Daoy (cell line): Measurements from ENCODE around the gene SIGLEC8. TPM values are rescaled to one million over a fixed set of nuclear protein-coding genes. Genes with fewer than 3 reads are reported as not detected.
A peak's percentile ranks its signal among the peaks of the same experiment; 100 is the strongest.
"Not testable (repeated sequence)": the region's sequence is repeated elsewhere in the genome, so short reads cannot be mapped to it uniquely, and the experiment has no call there.

Source experiments
- DNase-seq: peaks from one replicate; pipeline ENCODE4 v3.0.0-alpha.2; 2015; ENCODE audit warnings: low read depth
- total RNA-seq: library from RNA; depleted of rRNA; stranded (reverse); fragments of >200 nt; shearing (Covaris generic); gene quantifications from 2 replicates; pipeline ENCODE4 v1.2.3, GENCODE V29; 2014

The SIGLEC8 gene
- total RNA-seq, 1 experiment from 2014 or later: not detected

GRCh38 chr19:51447510-51447909 is 10.7 kb downstream of the SIGLEC8 start:
- DNase-seq: not testable (repeated sequence)

DNA sequence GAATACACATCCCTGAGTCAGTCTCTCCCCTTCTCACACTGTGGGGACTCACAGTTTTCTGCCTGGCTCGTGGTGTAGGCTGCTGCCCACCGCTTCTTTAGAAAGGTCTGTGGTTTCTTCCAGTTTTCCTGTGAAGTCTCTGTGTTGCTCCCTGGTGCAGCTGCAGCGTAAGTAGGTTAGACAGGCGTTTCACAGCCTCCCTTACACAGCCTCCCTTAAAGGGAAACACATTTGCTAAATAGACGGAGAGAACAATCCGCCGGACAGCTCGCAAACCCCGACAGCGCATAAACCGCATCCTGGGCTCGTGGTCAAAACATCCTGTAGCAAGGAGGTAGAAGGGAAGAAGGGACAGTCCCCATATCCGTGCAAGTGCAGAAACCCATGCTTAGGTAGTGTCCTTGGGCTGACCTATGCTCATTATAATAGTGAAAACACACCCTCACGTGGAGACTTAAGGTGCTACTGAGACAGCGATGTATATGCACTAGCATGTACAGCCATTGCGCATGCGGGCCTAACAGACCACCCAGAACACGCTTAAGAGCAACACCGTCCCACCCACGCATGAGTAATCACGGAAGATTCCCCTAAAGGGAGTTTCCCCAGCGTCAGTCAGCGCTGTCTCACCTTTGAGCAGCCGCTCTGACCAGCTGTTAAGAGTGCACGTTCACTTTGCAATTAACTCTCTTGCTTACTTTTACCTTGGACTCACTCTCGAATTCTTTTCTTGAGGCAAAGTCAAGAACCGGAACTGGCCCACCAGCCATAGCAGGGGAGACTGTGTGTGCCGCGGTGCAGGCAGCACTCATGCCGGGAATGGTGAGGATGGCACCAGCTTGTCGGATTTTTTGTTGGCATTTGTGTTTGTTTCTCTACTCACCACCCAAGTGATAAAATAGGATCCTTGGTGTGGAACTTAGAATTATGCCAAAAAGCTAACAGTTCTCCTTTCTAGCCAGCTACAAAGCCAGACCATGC is 16.6 kb downstream of the SIGLEC8 start:
- peak; percentile 83 for DNase-seq

DNA sequence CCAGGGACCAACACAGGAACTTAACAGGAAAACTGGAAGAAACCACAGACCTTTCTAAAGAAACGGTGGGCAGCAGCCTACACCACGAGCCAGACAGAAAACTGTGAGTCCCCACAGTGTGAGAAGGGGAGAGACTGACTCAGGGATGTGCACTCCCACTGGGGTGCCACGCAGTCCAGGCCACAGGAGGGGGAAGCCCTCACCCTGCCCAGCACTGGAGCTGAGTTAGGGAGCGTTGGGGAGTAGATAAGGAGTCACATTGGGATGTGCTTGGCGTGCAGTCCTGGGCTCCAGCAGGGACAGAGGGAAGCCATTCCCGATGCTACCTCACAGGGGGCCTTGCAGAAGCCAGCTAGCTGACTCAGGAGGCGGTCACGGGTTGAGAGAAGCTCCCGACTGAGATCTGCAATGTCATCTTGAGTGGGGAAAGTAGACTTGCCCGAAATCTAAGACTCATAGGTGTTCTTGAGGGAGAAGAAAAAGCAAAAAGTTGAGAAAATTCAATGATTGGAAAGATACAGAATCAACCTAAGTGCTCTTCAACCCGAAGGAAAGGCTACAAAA is 17.3 kb downstream of the SIGLEC8 start:
- peak; percentile 81 for DNase-seq

GRCh38 chr19:51440052-51440451 is 18.2 kb downstream of the SIGLEC8 start:
- no peak for DNase-seq

GRCh38 chr19:51439021-51439465 is 19.2 kb downstream of the SIGLEC8 start:
- no peak for DNase-seq

GRCh38 chr19:51434456-51434855 is 23.8 kb downstream of the SIGLEC8 start:
- DNase-seq: no peak

- no peak for DNase-seq
Measured at GRCh38 chr19:51433043-51433442, 25.2 kb downstream of the SIGLEC8 start.

- DNase-seq: no peak
Measured at GRCh38 chr19:51431124-51431523, 27.1 kb downstream of the SIGLEC8 start.

DNA sequence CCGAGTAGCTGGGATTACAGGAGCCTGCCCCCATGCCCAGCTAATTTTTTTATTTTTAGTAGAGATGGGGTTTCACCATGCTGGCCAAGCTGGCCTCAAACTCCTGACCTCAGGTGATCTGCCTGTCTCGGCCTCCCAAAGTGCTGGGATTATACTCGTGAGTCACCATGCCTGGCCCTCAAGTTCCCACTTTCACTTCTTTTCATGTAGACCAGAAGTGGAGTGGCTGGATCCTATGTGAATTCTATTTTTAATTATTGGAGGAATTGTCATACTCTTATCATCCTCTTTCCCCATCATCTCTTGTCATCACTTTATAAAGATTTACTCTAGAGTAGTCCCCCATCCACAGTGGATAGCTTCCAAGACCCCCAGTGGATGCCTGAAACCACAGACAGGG is 28.0 kb downstream of the SIGLEC8 start:
- no peak for DNase-seq

GRCh38 chr19:51427201-51427600 is 31.1 kb downstream of the SIGLEC8 start:
- no peak for DNase-seq

DNA sequence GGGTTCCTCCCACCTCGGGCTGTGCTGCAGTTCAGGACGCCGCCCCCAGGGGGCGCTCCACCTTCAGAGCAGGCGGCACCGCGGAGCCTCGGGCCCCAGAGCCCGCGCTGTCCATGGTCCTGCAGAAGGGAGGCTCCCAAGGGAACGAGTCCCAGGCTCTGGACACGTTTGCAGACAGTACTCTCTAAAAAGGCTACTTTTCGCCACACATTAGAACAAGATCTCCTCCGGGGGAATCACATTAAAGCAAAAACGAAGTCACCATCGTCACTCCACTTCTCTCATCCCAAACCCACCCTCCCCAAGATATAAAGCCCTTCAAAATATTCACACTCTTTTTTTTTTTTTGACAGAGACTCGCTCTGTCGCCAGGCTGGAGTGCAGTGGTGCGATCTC is 36.2 kb downstream of the SIGLEC8 start:
- DNase-seq: peak; percentile 87

DNA sequence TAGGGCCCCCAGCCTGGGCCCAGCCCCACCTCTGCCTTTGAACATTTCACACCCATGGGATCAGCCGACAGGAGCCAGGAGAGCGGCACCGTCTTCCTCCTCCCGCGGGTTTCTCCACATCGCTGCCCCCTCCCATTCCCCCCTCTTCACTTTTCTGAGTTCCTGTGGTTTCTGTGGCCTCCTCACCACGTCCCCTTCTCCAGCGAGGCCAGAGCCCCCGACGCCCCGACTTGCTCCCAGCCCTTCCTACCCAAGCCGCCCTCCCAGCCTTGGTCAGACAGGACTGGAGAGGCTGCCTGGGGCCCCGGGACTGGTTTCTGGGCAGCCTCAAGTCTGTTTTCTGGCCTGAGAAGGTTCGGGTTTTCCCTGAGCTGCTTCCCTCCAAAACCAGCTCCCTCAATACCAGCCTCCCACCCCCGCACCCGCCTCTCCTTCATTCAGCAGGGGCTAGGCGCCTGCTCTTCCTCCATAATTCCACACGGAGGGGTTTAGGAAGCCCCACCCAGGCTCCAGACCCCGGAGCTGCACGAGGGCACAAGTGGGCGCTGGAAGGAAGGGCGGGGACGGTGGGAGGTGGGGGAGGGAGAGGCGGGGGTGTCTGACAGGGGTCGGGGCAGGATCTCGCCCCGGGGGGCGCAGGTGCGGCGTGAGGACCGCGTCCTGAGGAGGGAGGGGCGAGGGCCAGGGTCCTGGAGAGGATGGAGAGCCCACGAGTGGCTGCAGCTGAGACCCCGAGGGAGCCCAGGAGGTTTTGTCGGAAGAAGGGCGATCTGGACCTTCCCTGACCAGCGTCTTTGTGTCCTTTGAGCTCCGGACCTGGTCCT is 36.8 kb downstream of the SIGLEC8 start:
- no peak for DNase-seq

DNA sequence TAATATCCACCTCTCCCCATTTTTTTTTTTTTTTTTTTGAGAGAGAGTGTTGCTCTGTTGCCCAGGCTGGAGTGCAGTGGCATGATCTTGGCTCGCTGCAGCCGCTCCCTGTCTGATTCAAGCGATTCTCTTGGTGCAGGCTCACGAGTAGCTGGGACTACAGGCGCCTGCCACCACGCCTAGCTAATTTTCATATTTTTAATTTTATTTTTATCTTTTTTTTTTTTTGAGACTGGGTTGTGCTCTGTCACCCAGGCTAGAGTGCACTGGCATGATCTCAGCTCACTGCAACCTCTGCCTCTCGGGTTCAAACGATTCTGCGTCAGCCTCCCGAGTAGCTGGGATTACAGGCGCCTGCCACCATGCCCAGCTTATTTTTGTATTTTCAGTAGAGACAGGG is 37.7 kb downstream of the SIGLEC8 start:
- not testable (repeated sequence) for DNase-seq

- DNase-seq: no peak
Measured at GRCh38 chr19:51418707-51419106, 39.5 kb downstream of the SIGLEC8 start.

- DNase-seq: no peak
Measured at GRCh38 chr19:51417810-51418157, 40.5 kb downstream of the SIGLEC8 start.

- DNase-seq: peak; percentile 65
Measured at GRCh38 chr19:51417107-51417809, 41.0 kb downstream of the SIGLEC8 start, which contains the start of gene SIGLEC10. Gene SIGLEC10, minus strand, starts transcription at chr19:51417642. Its CDS starts 61 bp downstream, at chr19:51417581.

- not testable (repeated sequence) for DNase-seq
Measured at GRCh38 chr19:51416422-51416821, 41.8 kb downstream of the SIGLEC8 start.

DNA sequence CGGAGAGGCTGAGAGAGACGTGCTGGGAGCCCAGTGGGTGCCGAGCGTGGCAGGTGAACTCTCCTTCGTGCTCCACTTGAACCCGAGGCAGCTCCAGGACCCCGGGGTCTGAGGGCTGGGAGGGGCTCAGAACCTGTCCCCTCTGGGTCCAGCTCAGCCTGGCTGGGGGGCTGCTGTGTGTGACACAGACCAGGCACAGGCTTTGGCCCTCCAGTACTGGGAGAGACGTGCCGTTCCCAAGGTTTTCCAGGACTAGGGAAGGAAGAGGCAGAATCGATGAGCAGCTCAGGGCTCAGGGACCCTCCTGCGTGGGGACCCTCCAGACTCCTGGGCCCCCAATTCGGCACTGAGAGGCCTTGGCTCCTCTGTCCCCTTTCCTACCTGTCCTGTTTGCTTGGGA is 43.1 kb downstream of the SIGLEC8 start:
- no peak for DNase-seq

GRCh38 chr19:51410950-51411748 is 47.1 kb downstream of the SIGLEC8 start:
- peak; percentile 22 for DNase-seq

DNA sequence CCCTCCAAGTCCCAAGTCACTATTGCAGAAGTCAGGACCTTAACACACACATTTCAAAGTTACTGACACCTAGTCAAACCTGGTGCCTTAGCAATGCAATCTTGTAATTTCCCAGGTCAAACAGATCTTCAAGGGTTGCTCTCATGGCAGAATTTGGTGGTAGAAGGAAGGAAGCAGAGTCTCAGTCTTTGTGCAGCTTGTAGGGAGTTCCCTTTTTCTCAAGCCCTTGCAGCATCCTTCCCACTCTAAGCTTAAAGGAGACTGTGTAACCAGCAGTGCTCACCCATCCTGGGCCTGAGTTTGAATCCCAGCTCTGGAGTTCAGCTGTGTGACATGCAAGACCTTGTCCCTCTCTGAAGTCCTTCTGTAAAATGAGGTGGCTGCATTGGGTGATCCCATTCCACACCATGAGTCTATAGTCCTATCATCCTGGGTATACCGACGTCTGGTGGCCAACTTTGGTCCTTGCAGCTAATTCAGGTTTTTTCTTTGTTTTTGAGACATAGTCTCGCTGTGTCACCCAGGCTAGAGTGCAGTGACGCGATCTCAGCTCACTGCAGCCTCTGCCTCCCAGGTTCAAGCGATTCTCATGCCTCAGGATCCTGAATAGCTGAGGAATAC is 50.6 kb downstream of the SIGLEC8 start:
- DNase-seq: peak; percentile 52
